ENCODE data around the gene DAP. TPM values are rescaled to one million over a fixed set of nuclear protein-coding genes. Genes with fewer than 3 reads are reported as not detected.

Gene DAP
- total and polyA plus RNA-seq, 10 donors: 29.4 to 111 (median 65.2) TPM

GRCh38 chr5:10708189-10708944 is 52.7 kb downstream of the DAP start:
- peaks cover 0 to 54% (median 0%) of the 10 kb centered on the region in 6 donors for H3K36me3 ChIP-seq
- H3K9me3 ChIP-seq: no peaks in the 10 kb centered on the region
- intact Hi-C loops (cut with DNase I; ENCODE audit: low total_unique reads): no loop called here
- no peak for DNase-seq
- TF ChIP-seq CTCF (IDR thresholded peaks at IDR 0.05 in 8 of 11, conservative IDR thresholded peaks at IDR 0.05 in 3 of 11): no peak
- no peak for TF ChIP-seq POLR2A (IDR thresholded peaks at IDR 0.05)
- no peak for TF ChIP-seq POLR2AphosphoS5 (IDR thresholded peaks at IDR 0.05)
- WGBS, 5 donors: 74 to 92% (median 89%) methylated on average over 10 of the region's 10 CpGs
- peaks cover 7 to 35% (median 17%) of the 10 kb centered on the region in 6 donors for H3K4me1 ChIP-seq
- H3K4me3 ChIP-seq: no peak overlapping the region
- no peak overlapping the region for H3K27ac ChIP-seq
- no peaks in the 10 kb centered on the region for H3K27me3 ChIP-seq (replicated peaks in 1 of 7)

GRCh38 chr5:10707198-10708142 is 53.6 kb downstream of the DAP start:
- 85 to 95% (median 90%) methylated on average over 13 of the region's 13 CpGs for WGBS, 5 donors
- intact Hi-C loops (cut with DNase I; ENCODE audit: low total_unique reads): no loop called here

GRCh38 chr5:10706326-10706725 is 54.7 kb downstream of the DAP start:
- Histone ChIP-seq H3K27me3 (replicated peaks in 1 of 7) (no peaks in the 10 kb centered on the region), H3K36me3 (peaks cover 0 to 47% (median 0%) of the 10 kb centered on the region in 6 donors), H3K9me3 (no peaks in the 10 kb centered on the region), H3K4me1 (peaks cover 7 to 53% (median 19%) of the 10 kb centered on the region in 6 donors), H3K4me3 (no peak overlapping the region), H3K27ac (no peak overlapping the region)
- TF ChIP-seq POLR2AphosphoS5 (IDR thresholded peaks at IDR 0.05) (no peak), CTCF (IDR thresholded peaks at IDR 0.05 in 8 of 11, conservative IDR thresholded peaks at IDR 0.05 in 3 of 11) (no peak), POLR2A (IDR thresholded peaks at IDR 0.05) (no peak)
- DNase-seq: no peak
- intact Hi-C loops (cut with DNase I; ENCODE audit: low total_unique reads): no loop called here
- 92 to 96% (median 95%) methylated on average over 4 of the region's 4 CpGs for WGBS, 5 donors

More at GRCh38 chr5:10707198-10708142, 53.6 kb downstream of the DAP start:
- DNase-seq: no peak
- Histone ChIP-seq H3K27ac (no peak overlapping the region), H3K27me3 (replicated peaks in 1 of 7) (no peaks in the 10 kb centered on the region), H3K36me3 (peaks cover 0 to 54% (median 0%) of the 10 kb centered on the region in 6 donors), H3K4me3 (no peak overlapping the region), H3K4me1 (peaks cover 7 to 43% (median 17%) of the 10 kb centered on the region in 6 donors), H3K9me3 (no peaks in the 10 kb centered on the region)
- TF ChIP-seq POLR2AphosphoS5 (IDR thresholded peaks at IDR 0.05): no peak
- no peak for TF ChIP-seq POLR2A (IDR thresholded peaks at IDR 0.05)
- TF ChIP-seq CTCF (IDR thresholded peaks at IDR 0.05 in 8 of 11, conservative IDR thresholded peaks at IDR 0.05 in 3 of 11): no peak

All from spleen (tissue), 11 donors.